Urinary bladder (tissue), 2 donors: Measurements from ENCODE around the gene AANAT. TPM values are rescaled to one million over a fixed set of nuclear protein-coding genes. Genes with fewer than 3 reads are reported as not detected.

Experiments used
- polyA plus RNA-seq: library from polyadenylated mRNA; stranded (reverse); fragments of 200-250 nt; gene quantifications from one replicate; pipeline ENCODE4 v1.2.3, GENCODE V29; 2013
- total RNA-seq: library from RNA; depleted of rRNA; stranded (reverse); fragments of >200 nt; gene quantifications from one replicate; pipeline ENCODE4 v1.2.3, GENCODE V29; 2014
- donor health status: healthy.

Gene AANAT
- total and polyA plus RNA-seq, 2 donors: not detected

Other genes with a start within 250 kb of the AANAT start
- gene RNF157, start 227.1 kb upstream of the AANAT start, total RNA-seq: 1.9 TPM
- gene RNF157, start 227.1 kb upstream of the AANAT start, polyA plus RNA-seq: 5.8 TPM
- gene UBALD2, start 202.3 kb upstream of the AANAT start, total RNA-seq: 5.4 TPM
- gene UBALD2, start 202.3 kb upstream of the AANAT start, polyA plus RNA-seq: 22.4 TPM
- gene QRICH2, start 159.3 kb upstream of the AANAT start, total RNA-seq: 3.2 TPM
- 2.4 TPM for gene QRICH2, start 159.3 kb upstream of the AANAT start, polyA plus RNA-seq
- gene PRPSAP1, start 113.7 kb upstream of the AANAT start, total RNA-seq: 38.9 TPM
- gene PRPSAP1, start 113.7 kb upstream of the AANAT start, polyA plus RNA-seq: 40.5 TPM
- gene SPHK1, start 83.0 kb upstream of the AANAT start, total RNA-seq: 3.8 TPM
- gene SPHK1, start 83.0 kb upstream of the AANAT start, polyA plus RNA-seq: 12.6 TPM
- gene UBE2O, start 14.5 kb upstream of the AANAT start, total RNA-seq: 18.3 TPM
- 14.0 TPM for gene UBE2O, start 14.5 kb upstream of the AANAT start, polyA plus RNA-seq
- gene RHBDF2, start 33.8 kb downstream of the AANAT start, total RNA-seq: 4.2 TPM
- gene RHBDF2, start 33.8 kb downstream of the AANAT start, polyA plus RNA-seq: 17.2 TPM
- 14.4 TPM for gene CYGB, start 70.1 kb downstream of the AANAT start, total RNA-seq
- gene CYGB, start 70.1 kb downstream of the AANAT start, polyA plus RNA-seq: 68.7 TPM
- gene PRCD, start 72.4 kb downstream of the AANAT start, total RNA-seq: 7.1 TPM
- 10.6 TPM for gene PRCD, start 72.4 kb downstream of the AANAT start, polyA plus RNA-seq
- gene ST6GALNAC2, start 118.3 kb downstream of the AANAT start, total RNA-seq: 10.3 TPM
- 7.6 TPM for gene ST6GALNAC2, start 118.3 kb downstream of the AANAT start, polyA plus RNA-seq
- 0.42 TPM for gene ST6GALNAC1, start 176.2 kb downstream of the AANAT start, total RNA-seq
- gene ST6GALNAC1, start 176.2 kb downstream of the AANAT start, polyA plus RNA-seq: 4.2 TPM
- gene MXRA7, start 243.4 kb downstream of the AANAT start, total RNA-seq: 188 TPM
- gene MXRA7, start 243.4 kb downstream of the AANAT start, polyA plus RNA-seq: 432 TPM